SU-DHL-6 (cell line): Measurements from ENCODE around the gene OR10R2.

ENCODE experiments used
- CTCF ChIP-seq: fragments of 200-600 bp; sonication (generic); IDR thresholded peaks from one replicate; pipeline ENCODE4 v1.5.1; 2017; ENCODE audit warnings: antibody characterized with exemption, mild to moderate bottlenecking, low read length, moderate library complexity; ENCODE audit not compliant: insufficient read depth, poor library complexity, severe bottlenecking
- EZH2phosphoT487 ChIP-seq: fragments of 200-600 bp; sonication (generic), shearing (Covaris generic); conservative IDR thresholded peaks from 2 replicates; pipeline ENCODE4 v1.6.1; 2018; ENCODE audit warnings: mild to moderate bottlenecking, antibody characterized with exemption, low read length, moderate library complexity, mixed read lengths

DNA sequence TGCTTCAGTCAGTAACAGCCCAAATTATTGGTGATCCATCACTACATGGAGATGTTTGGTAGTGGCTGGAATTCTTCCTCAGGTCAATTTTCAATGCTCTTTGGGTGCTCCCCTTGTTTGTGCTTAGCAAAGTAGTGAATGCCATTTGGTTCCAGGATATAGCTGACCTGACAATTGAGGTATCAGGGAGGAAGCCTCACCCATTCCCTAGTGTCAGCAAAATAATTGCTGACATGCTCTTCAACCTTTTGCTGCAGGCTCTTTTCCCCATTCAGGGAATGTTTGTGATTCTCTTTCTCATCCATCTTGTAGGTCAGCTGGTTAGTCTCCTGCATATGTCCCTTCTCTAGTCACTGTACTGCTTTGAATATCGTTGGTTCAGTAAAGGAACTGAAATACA, 17.5 kb upstream of the OR10R2 start:
- no peak for TF ChIP-seq CTCF
- TF ChIP-seq EZH2phosphoT487, result no peak
